ENCODE measurements around the gene GHDC.
"Not testable (repeated sequence)": the region's sequence is repeated elsewhere in the genome, so short reads cannot be mapped to it uniquely, and the experiment has no call there.

The GHDC gene

GRCh38 chr17:42193969-42194899, at the start of gene GHDC:
TSS of gene GHDC (minus strand) at chr17:42194494. CDS start at chr17:42193581, 913 bp downstream.
- no peak within 1 kb of the TSS for H3K4me3 ChIP-seq (ENCODE audit: low read depth, low read length)

- H3K4me3 ChIP-seq (ENCODE audit: low read depth, low read length), result no peak overlapping the region
Observed at GRCh38 chr17:42243493-42243982, 49.2 kb upstream of the GHDC start.

GRCh38 chr17:42241871-42242270, 47.6 kb upstream of the GHDC start:
- no peak overlapping the region for H3K4me3 ChIP-seq (ENCODE audit: low read depth, low read length)

- not testable (repeated sequence) for H3K4me3 ChIP-seq (ENCODE audit: low read depth, low read length)
Observed at GRCh38 chr17:42240863-42241262, 46.6 kb upstream of the GHDC start.

GRCh38 chr17:42240201-42240600, 45.9 kb upstream of the GHDC start:
- no peak overlapping the region for H3K4me3 ChIP-seq (ENCODE audit: low read depth, low read length)

GRCh38 chr17:42239576-42239975, 45.3 kb upstream of the GHDC start:
- H3K4me3 ChIP-seq (ENCODE audit: low read depth, low read length), result not testable (repeated sequence)

GRCh38 chr17:42236760-42237159, 42.5 kb upstream of the GHDC start:
- no peak overlapping the region for H3K4me3 ChIP-seq (ENCODE audit: low read depth, low read length)

GRCh38 chr17:42233994-42234393, 39.7 kb upstream of the GHDC start:
- H3K4me3 ChIP-seq (ENCODE audit: low read depth, low read length), result no peak overlapping the region

GRCh38 chr17:42233156-42233555, 38.9 kb upstream of the GHDC start:
- no peak overlapping the region for H3K4me3 ChIP-seq (ENCODE audit: low read depth, low read length)

GRCh38 chr17:42230225-42230624, 35.9 kb upstream of the GHDC start:
- H3K4me3 ChIP-seq (ENCODE audit: low read depth, low read length), result no peak overlapping the region

- H3K4me3 ChIP-seq (ENCODE audit: low read depth, low read length), result no peak overlapping the region
Observed at GRCh38 chr17:42227849-42228700, 33.8 kb upstream of the GHDC start.

- no peak overlapping the region for H3K4me3 ChIP-seq (ENCODE audit: low read depth, low read length)
Observed at GRCh38 chr17:42225646-42226045, 31.4 kb upstream of the GHDC start.

GRCh38 chr17:42224651-42225050, 30.4 kb upstream of the GHDC start:
- no peak overlapping the region for H3K4me3 ChIP-seq (ENCODE audit: low read depth, low read length)

- H3K4me3 ChIP-seq (ENCODE audit: low read depth, low read length), result no peak overlapping the region
Observed at GRCh38 chr17:42221886-42222745, 27.8 kb upstream of the GHDC start.

GRCh38 chr17:42219280-42219679, 25.0 kb upstream of the GHDC start:
- not testable (repeated sequence) for H3K4me3 ChIP-seq (ENCODE audit: low read depth, low read length)

GRCh38 chr17:42214156-42214555, 19.9 kb upstream of the GHDC start:
- no peak overlapping the region for H3K4me3 ChIP-seq (ENCODE audit: low read depth, low read length)

GRCh38 chr17:42212382-42212781, 18.1 kb upstream of the GHDC start:
- no peak overlapping the region for H3K4me3 ChIP-seq (ENCODE audit: low read depth, low read length)

- not testable (repeated sequence) for H3K4me3 ChIP-seq (ENCODE audit: low read depth, low read length)
Observed at GRCh38 chr17:42211921-42212341, 17.6 kb upstream of the GHDC start.

GRCh38 chr17:42210046-42210445, 15.8 kb upstream of the GHDC start:
- H3K4me3 ChIP-seq (ENCODE audit: low read depth, low read length), result no peak overlapping the region

- not testable (repeated sequence) for H3K4me3 ChIP-seq (ENCODE audit: low read depth, low read length)
Observed at GRCh38 chr17:42206153-42206612, 11.9 kb upstream of the GHDC start.
